GM12891 (cell line): ENCODE measurements around the gene FLCN.

Experiments used
- POLR2AphosphoS5 ChIP-seq: IDR thresholded peaks from 2 replicates; pipeline ENCODE4 v1.6.1; 2011; ENCODE audit warnings: low read depth, low read length, control low read depth
- SPI1 ChIP-seq: IDR thresholded peaks from 2 replicates; pipeline ENCODE4 v1.6.1; 2011; ENCODE audit warnings: low read depth, low read length, control low read depth
- TAF1 ChIP-seq: IDR thresholded peaks from 2 replicates; pipeline ENCODE4 v1.6.1; 2011; ENCODE audit warnings: low read depth, low read length, control low read depth

DNA sequence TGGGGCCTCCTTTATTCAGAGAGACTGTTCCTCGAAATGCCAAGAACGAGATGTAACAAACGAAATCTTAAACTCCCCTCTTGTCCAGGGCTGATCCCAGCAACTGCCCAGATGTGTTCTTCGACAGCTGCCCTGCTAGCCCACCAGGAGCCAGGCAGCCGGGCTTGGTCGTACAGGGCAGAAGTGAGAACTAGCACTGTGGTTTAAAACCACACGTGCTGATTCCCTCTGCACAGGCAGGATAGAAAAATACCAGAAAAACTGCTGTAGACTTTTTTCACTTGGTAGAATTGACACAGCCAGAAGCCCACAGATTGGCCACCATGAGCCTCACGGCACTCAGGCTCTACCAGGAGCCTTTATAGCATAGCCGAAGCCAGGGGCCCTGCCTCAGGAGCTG is 64.0 kb downstream of the FLCN start:
- TF ChIP-seq TAF1 (no peak), POLR2AphosphoS5 (no peak), SPI1 (no peak)
